ENCODE data around the gene SOHLH1.
A peak's percentile ranks its signal among the peaks of the same experiment; 100 is the strongest.

The SOHLH1 gene

DNA sequence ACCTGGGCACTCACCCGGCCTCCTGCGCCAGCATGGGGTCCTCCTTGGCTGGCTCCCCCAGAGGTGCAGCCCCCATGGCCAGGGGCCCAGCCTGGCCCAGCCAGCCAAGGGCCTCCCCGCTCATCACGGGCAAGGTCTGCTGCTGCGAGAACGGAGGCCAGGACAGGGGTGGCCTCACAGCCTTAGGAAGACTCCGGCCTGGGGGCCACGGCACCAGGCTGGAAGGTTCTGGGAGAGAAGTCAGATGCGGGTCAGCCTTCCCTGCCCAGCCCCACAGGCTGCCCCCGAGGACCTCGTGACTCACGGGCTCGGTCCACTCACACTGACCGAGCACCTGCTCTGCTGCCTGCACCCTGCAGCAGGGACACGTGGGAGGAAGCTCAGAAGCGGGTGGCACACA, 4.2 kb downstream of the SOHLH1 start:
- DNase-seq (ENCODE audit: low spot score) = no peak
- ChIA-PET POLR2A (ENCODE audit: low non-redundant PET) (no interaction called here), CTCF (interaction anchor here (0.7 kb wide), 1 partner anchor 11 kb away, joined by 4 read pairs; no protein-coding TSS in a partner anchor)
- H3K27ac ChIP-seq = no peak overlapping the region
- TF ChIP-seq, protein P1, sequence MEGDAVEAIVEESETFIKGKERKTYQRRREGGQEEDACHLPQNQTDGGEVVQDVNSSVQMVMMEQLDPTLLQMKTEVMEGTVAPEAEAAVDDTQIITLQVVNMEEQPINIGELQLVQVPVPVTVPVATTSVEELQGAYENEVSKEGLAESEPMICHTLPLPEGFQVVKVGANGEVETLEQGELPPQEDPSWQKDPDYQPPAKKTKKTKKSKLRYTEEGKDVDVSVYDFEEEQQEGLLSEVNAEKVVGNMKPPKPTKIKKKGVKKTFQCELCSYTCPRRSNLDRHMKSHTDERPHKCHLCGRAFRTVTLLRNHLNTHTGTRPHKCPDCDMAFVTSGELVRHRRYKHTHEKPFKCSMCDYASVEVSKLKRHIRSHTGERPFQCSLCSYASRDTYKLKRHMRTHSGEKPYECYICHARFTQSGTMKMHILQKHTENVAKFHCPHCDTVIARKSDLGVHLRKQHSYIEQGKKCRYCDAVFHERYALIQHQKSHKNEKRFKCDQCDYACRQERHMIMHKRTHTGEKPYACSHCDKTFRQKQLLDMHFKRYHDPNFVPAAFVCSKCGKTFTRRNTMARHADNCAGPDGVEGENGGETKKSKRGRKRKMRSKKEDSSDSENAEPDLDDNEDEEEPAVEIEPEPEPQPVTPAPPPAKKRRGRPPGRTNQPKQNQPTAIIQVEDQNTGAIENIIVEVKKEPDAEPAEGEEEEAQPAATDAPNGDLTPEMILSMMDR (conservative IDR thresholded peaks at IDR 0.05; ENCODE audit: low read depth) = no peak

DNA sequence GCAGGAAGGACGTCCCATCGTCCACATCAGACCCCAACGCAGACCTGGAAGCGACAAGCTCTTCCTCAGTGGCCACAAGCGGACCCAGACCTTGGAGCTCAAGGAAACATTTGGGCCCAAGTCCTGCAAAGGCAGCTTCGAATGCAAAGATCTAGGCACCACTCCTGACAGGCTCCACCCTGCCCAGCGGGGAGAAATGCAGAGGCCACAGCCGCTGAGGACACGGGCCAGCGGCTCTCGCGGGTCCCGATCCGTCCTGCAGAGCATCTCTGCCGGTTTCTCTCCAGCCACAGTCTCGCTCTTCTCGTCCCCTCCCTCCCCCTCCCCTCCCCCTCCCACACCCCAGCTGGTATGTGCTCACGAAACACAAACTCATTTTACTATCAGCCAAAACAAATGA, 4.9 kb downstream of the SOHLH1 start:
- CTCF ChIA-PET = interaction anchor here (1.7 kb wide), 1 partner anchor 8 kb away, joined by 8 read pairs; the partner anchor contains the start of gene KCNT1
- POLR2A ChIA-PET (ENCODE audit: low non-redundant PET) = no interaction called here
- TF ChIP-seq, protein P1 (conservative IDR thresholded peaks at IDR 0.05; ENCODE audit: low read depth) = no peak
- no peak for DNase-seq (ENCODE audit: low spot score)
- no peak overlapping the region for H3K27ac ChIP-seq

DNA sequence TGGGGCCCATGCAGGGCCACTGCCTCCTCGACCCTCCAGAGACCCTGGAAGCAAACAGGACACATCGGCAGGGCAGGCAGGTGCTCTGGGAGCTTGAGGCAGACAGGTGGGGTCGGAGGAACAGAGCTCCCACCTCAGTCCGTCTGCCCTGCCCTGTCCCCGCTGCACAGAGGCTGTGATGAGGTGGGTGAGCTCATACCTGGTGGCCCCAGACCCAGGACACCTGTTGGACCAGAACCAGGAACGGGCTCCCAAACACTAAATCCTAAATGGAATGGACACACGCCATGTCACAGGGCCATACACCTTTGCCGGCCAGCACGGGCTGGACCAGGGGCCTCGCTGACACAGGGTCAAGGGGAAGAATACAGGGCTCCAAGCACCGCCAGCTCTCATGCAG, 5.5 kb downstream of the SOHLH1 start:
- TF ChIP-seq, protein P1 (conservative IDR thresholded peaks at IDR 0.05; ENCODE audit: low read depth) = no peak
- DNase-seq (ENCODE audit: low spot score) = no peak
- ChIA-PET POLR2A (ENCODE audit: low non-redundant PET) (no interaction called here), CTCF (interaction anchor here (1.7 kb wide), 1 partner anchor 9 kb away, joined by 8 read pairs; the partner anchor contains the start of gene KCNT1)
- no peak overlapping the region for H3K27ac ChIP-seq

DNA sequence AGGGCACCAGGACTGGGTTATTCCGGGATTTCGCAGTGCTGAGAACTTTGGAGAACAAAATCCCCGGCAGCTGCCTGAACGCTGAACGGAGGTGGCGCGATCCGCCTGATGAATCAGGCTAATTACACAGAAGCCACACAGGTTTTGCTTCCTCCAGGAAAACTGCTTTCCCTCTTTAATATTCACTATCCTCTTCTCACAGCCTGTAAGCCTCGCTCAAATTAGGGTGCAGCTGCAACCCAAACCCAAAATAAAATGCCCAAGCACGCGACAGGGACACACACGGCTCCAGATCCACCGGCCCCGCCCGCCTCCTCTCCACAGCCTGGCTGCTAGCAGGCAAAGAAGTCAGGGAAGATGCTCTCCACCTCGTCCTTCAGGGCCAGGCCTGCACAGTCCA, 6.0 kb downstream of the SOHLH1 start:
- TF ChIP-seq, protein P1 (conservative IDR thresholded peaks at IDR 0.05; ENCODE audit: low read depth) = no peak
- ChIA-PET CTCF (interaction anchor here (0.7 to 1.7 kb wide), 3 partner anchors 9 to 90 kb away, joined by 3 to 8 read pairs (median 3); partner anchors contain the start of gene KCNT1), POLR2A (ENCODE audit: low non-redundant PET) (no interaction called here)
- no peak overlapping the region for H3K27ac ChIP-seq
- DNase-seq (ENCODE audit: low spot score) = peak; percentile 59

DNA sequence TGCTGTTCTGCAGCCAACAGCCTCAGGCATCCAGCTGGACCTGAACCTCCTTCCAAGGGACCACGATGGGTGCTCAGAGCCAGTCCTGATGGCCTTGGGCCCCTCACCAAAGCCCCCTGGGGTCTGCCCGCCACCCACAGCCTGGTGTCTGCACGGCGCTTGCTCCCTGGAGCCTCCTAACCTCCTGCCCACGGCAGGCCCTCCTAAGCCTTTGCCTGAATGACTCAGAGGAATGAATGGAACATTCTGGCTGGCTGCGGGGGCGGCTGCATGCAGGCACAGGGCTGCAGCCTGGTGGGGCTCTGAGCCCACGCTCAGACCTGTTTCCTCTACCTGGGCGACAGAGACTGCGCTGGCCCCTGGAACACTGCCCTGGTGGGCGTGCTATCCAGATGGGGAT, 6.9 kb downstream of the SOHLH1 start:
- no peak overlapping the region for H3K27ac ChIP-seq
- CTCF ChIA-PET = interaction anchor here (1.0 kb wide), 1 partner anchor 89 kb away, joined by 3 read pairs; no protein-coding TSS in a partner anchor
- DNase-seq (ENCODE audit: low spot score) = peak; percentile 81
- TF ChIP-seq, protein P1 (conservative IDR thresholded peaks at IDR 0.05; ENCODE audit: low read depth) = no peak
- POLR2A ChIA-PET (ENCODE audit: low non-redundant PET) = no interaction called here

DNA sequence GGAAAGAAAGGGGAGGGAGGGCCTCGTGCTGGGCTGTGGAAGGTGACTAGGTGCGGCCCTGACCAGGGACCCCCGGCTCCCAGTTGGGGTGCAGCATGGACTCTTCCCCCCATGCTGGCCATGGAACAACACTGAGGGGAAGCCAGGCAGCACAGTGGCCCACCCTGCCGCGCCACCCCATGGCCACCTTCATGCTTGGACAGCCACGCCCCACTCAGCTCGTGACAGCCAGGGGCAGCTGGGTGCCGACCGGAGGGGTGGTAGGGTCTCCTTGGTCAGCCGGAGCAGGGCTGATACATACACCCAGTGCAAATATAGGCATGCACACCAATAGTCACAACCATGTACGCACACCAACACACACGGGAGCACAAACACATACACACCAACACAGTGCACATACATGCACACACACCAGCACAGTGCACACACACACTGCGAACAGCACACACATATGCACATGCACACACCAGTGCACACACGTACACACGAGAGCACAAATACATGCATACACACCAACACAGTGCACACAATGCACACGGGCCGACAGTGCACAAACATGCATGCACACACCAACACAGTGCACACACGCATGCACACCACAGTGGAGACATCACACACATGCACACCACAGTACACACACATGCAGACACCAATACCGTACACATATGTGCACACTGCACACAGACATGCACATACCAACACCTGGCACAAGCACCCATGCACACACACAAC, 8.3 kb downstream of the SOHLH1 start:
- CTCF ChIA-PET = no interaction called here
- POLR2A ChIA-PET (ENCODE audit: low non-redundant PET) = no interaction called here
- H3K27ac ChIP-seq = no peak overlapping the region
- TF ChIP-seq, protein P1 (conservative IDR thresholded peaks at IDR 0.05; ENCODE audit: low read depth) = no peak
- DNase-seq (ENCODE audit: low spot score) = no peak
